AG10803 (cell line): ENCODE results near the gene SCAANT1.

ENCODE experiments used
- DNase-seq: peaks from one replicate; pipeline ENCODE4 v3.0.0; 2010; ENCODE audit warnings: low read depth
- H3K4me3 ChIP-seq: 2 replicates; pipeline ENCODE4 v1.5.1; 2011; ENCODE audit warnings: mild to moderate bottlenecking, low read length, control low read depth
- CTCF ChIP-seq: conservative IDR thresholded peaks from 2 replicates; pipeline ENCODE4 v1.5.1; 2011; ENCODE audit warnings: mild to moderate bottlenecking, low read length, control low read depth, inconsistent platforms

Gene SCAANT1

GRCh38 chr3:63934041-63934866 lies 22.1 kb upstream of the SCAANT1 start:
- H3K4me3 ChIP-seq = no peak overlapping the region
- DNase-seq = no peak
- no peak for TF ChIP-seq CTCF

- no peak for TF ChIP-seq CTCF
Measured at GRCh38 chr3:63933459-63933858, 21.3 kb upstream of the SCAANT1 start.

GRCh38 chr3:63932509-63933212 lies 20.5 kb upstream of the SCAANT1 start:
- H3K4me3 ChIP-seq = no peak overlapping the region
- TF ChIP-seq CTCF = no peak
- no peak for DNase-seq

More at GRCh38 chr3:63933459-63933858, 21.3 kb upstream of the SCAANT1 start:
- H3K4me3 ChIP-seq = no peak overlapping the region
- DNase-seq = no peak

- no peak overlapping the region for H3K4me3 ChIP-seq
- TF ChIP-seq CTCF = no peak
- no peak for DNase-seq
Measured at GRCh38 chr3:63931290-63931689, 19.1 kb upstream of the SCAANT1 start.

GRCh38 chr3:63927422-63928280 lies 15.5 kb upstream of the SCAANT1 start:
- DNase-seq = no peak
- no peak overlapping the region for H3K4me3 ChIP-seq
- no peak for TF ChIP-seq CTCF

GRCh38 chr3:63926309-63926708 lies 14.1 kb upstream of the SCAANT1 start:
- H3K4me3 ChIP-seq = no peak overlapping the region
- TF ChIP-seq CTCF = no peak
- DNase-seq = no peak
